GM19193 (cell line): ENCODE results near the gene CAPN5.

Experiments
- POLR2A ChIP-seq: IDR thresholded peaks from 4 replicates; pipeline ENCODE4 v1.6.1; 2011; ENCODE audit not compliant: insufficient read depth, insufficient read length; ENCODE audit errors: extremely low read depth

The CAPN5 gene

DNA sequence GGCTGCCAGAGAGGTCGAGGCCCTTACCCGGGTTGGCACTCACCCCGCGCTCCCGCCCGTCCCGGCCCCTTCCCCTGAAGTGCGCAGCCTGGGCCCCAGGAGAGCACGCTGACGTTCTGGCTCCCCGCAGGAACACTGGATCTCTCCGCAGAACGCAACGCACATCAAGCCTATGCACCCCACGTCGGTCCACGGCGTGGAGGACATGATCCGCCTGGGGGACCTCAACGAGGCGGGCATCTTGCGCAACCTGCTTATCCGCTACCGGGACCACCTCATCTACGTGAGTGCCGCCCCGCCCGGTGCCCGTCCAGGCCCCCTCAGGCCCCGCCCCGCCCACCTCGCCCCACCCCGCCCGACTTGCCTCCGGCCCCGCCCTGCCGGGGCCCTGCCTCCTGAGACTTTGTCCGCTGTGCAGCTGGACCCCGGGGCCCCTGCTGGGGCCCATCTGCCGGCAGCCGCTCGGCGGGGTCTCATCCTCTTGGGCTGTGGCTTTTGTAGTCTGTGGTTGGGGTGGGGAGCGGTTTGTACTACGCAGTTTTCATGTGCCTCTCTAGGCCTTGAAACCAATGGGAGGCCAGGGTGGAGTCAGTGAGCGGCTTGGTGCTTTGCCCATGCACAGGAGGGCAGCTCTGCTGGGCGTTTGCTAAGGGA, 81.0 kb downstream of the CAPN5 start:
- TF ChIP-seq POLR2A = no peak

DNA sequence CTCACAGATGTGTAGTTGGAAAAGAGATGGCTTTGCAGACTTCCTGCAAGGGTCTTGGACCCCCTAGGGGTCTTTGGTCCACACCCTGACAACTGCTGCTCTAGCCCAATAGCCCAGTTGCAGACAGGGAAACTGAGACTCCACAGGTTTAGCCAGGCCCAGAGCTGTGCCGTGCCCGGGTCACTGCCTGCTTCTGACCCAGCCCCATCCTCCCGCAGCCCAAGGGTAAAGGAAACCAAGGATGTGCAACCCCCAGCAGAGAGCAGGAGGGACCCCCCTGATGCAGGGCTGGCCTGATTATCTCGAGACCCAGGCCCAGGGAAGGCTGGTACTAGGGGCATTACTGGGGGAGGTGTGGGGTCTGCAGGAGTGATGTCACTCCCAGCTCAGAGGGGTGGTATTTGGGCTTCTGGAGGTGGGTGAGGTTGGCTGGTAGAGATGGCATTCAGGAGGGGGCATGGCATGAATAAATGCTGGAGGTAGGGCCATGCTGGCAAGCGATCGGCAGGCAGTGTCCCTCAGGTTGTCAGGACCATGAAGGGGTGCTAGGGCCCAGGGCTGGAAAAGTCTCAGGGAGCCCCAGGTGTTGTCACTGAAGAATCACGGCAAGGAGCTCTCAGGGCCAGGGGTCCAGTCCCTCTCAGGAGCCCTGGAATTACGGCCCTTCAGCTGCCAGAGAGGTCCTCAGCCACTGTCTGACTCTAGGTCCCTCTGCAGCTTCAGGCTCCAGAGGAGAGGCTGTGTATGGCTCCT, 82.4 kb downstream of the CAPN5 start:
- no peak for TF ChIP-seq POLR2A

DNA sequence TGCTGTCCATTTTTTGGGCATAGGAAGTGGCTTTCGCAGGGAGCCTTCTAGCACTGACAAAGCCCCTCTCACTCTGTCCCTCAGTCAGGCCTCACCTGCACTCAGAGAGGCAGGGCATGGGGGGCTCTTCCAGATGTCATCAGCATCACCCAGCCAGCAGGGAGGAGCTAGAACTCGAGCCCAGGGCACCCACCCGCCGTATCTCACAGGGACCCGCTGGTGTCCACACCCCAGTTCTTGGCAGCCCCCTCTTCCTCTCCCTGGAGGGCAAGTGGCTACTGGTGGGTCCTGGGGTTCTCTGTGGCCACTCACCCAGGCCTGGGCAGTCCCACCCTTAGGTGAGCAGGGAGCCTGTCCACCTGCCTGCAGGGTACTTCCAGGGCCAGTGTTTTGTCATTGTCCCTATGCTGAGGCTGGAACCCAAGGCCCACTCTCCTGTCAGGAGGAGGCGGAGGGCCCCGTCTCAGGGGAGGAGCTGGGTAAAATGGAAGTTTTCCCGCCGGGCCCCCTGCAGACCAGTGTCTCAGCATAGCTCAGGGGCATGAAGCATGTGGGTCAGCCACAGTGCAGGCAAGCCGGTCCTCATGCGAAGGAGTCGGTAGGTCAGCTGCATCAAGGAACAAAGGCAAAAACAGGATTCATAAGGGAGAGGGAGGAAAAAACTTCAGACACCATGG, 83.1 kb downstream of the CAPN5 start:
- no peak for TF ChIP-seq POLR2A

DNA sequence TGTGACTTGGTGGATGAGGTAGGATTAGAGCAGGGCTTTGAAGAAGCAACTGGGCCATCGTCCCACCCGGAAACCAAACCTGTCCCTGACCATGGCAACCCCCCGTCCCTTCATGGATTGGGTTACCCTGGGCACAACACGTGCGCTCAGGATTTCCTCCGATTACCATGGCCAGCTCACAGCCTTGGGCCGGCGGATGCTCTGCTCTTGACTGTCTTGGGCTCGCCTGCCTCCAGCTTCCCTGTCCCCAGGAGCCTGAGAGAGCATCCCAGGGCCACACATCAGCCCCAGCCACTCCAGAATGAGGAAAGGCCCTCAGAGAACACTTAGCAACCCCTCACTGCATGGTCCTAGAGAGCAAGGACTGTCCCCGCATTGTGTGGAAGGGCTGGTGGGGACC, 84.1 kb downstream of the CAPN5 start:
- TF ChIP-seq POLR2A = no peak

DNA sequence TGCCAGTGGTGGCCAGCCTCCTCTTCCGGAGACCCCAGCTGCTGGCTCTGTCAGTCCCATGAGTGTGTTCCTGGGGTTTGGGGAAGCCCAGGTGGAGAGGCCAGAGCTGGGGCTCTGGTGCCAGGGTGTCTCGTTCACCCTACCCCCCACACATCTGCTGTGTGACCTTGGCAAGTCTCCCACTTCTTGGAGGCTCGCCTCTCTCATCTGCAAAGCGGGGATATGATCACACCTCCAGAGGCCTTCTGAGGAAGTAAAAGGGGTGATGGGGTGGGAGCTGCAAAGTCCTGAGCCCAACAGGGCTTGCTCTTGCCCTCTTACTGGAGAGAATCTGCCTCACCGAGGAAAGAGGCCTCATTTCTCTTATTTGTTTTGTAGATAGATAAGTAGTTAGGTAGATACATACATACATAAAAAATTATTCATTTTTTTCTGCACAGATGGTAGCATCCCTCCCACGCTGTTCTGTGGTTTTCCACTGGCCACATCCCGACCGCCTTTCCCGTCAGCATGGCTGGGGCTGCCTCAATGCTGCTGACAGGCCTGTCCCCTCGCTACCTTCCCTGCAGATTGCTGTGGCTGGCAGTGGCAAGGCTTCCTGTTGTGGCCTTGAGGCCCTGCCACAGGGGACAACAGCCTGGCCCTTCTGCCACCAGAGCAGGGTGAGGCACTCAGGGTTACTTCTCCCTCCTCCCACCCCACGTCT, 85.2 kb downstream of the CAPN5 start:
- TF ChIP-seq POLR2A = no peak

DNA sequence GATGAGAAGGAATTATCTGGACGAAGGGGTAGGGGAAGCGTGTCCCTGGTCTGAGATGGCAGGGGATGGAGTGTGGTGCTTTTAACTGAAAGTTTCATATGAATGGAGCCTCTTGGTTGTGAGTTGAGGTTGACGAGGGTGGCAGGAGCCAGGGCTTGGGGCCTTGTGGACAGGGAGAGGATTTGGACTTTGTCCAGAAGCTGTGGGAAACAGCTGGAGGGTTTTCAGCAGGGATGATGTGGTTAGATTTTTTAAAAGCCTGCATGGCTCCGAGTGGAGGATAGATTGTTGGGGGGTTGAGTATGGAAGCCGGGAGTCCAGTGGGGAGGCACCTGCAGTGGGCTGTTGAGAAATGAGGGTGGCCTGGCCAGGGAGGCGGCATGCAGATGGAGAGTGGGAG, 86.1 kb downstream of the CAPN5 start:
- TF ChIP-seq POLR2A = no peak

DNA sequence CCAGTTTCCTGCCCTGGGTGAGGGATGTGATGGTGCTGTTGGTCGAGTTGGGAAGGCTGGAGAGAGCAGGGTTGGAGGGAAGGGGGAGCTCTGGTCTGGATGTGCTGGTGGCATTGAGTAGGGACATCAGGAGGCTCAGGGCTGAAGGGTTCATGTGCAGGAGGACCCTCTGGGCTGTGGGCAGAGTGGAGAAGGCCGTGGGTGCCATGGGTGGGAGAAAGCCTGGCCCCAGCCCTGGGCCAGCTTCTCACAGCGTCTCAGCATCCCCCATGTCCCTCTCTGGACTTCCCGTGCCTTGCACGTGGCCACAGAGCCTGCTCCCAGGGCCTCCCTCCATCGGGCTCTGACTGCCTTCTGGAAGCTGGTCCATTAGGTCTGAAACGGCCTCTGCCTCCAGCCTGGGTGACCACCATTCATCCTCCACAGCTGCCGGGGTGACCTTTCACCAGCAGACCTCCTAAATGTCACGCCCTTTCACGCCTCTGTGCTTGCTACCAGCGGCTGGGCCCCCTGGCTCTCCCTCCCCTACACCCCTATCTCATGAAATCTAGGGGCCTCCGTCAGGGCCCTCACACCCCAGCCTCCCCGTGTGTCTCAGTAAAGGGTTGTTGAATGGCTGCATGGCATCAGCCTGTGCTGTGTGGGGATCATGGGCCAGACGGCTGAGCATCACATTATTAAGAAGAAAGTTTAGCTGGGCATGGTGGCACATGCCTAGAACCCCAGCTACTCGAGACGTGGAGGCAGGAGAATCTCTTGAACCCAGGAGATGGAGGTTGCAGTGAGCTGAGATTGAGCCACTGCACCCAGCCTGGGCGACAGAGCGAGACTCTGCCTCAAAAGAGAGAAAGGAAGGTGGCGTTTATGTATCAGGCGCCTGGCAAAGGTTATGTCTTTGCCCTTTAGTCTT, 86.8 kb downstream of the CAPN5 start:
- TF ChIP-seq POLR2A = no peak

DNA sequence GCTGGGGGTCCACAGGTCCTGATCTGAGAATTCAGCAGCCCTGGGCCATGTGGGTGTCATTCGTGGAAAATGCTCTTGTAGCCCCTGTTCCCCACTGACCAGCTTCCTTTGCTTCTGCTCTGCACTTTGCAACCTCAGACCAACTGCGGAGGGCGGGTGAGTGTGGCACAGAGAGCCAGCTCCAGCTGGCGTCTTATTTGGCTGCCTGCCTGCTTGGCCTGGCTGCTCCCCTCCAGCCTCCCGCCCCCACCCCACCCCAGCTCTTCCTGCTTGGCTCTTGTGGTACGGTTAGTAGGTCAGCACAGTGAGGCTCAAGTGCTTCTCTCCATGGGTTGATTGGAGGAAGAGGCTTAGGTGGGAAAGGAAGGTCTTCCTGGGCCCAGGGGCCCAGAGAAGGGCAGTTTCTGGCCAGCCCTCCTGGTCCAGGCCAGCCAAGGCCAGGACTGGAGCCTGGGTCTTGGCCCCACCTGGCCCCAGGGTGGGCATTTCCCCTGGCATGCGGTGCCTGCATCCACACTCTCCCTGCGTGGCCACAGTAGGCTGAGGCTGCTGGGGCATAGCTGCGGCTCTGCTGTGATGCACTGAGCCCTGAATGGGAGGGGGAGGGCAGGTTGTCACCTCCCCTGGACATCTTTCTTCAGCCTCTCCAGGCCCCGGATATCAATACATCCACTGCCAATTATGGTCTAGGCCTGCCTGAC, 87.8 kb downstream of the CAPN5 start:
- TF ChIP-seq POLR2A = no peak

DNA sequence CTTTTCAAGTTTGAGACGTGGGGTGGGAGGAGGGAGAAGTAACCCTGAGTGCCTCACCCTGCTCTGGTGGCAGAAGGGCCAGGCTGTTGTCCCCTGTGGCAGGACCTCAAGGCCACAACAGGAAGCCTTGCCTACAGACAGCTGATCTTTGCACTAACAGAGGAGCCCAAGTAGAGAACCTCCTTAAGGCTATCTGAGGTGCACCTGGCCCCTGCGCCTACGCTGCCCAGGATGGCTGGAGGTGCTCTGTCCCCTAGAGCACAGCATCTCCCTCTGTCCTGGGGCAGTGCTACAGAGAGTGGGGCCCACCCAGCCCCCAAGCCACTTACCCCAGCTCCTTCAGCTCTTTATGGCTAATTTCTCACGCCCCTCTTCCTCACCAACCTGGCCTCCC, 88.3 kb downstream of the CAPN5 start:
- TF ChIP-seq POLR2A = no peak

DNA sequence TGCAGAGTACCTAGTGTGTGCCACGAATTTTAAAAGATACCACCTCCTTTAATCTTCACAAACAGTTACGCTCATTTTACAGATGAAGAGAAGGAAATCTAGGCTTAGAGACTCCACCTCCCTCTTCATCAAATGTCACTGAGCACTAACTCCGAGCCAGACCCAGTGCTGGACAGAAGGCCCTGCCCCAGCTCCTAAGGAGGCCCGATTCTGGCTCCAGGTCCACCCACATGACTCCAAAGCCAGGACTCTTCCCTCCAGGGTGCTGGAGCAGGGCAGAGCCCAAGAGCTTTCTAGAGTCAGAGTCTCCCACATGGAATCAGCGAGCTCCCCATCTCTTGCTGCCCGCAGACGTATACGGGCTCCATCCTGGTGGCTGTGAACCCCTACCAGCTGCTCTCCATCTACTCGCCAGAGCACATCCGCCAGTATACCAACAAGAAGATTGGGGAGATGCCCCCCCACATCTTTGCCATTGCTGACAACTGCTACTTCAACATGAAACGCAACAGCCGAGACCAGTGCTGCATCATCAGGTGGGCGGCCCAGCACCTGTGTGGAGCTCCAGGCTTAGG, 88.9 kb downstream of the CAPN5 start:
- TF ChIP-seq POLR2A = no peak

DNA sequence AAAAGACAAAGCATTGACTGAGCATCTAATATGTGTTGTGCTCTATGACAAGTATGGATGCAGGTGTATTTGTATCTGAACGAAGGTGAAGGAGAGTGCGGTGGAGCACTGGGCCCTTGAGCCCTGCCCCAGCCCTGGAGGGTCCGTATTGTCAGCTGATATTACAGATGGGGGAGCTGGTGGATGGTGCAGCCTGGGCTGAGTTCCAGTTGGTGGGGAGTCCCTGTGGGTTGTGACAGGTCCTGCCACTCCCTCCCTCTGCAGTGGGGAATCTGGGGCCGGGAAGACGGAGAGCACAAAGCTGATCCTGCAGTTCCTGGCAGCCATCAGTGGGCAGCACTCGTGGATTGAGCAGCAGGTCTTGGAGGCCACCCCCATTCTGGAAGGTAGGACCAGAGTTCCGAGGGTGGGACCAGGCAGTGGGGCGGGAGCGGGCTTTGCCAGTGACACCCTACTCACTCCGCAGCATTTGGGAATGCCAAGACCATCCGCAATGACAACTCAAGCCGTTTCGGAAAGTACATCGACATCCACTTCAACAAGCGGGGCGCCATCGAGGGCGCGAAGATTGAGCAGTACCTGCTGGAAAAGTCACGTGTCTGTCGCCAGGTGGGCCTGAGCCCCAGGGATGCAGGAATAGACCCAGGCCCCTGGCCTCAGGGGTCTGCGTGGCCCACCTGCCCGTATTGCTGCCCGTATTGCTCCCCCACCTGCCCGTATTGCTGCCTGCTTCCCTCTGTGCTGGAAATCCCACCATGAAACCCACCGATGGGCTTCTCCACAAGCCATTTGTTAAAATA, 89.8 kb downstream of the CAPN5 start:
- TF ChIP-seq POLR2A = no peak

DNA sequence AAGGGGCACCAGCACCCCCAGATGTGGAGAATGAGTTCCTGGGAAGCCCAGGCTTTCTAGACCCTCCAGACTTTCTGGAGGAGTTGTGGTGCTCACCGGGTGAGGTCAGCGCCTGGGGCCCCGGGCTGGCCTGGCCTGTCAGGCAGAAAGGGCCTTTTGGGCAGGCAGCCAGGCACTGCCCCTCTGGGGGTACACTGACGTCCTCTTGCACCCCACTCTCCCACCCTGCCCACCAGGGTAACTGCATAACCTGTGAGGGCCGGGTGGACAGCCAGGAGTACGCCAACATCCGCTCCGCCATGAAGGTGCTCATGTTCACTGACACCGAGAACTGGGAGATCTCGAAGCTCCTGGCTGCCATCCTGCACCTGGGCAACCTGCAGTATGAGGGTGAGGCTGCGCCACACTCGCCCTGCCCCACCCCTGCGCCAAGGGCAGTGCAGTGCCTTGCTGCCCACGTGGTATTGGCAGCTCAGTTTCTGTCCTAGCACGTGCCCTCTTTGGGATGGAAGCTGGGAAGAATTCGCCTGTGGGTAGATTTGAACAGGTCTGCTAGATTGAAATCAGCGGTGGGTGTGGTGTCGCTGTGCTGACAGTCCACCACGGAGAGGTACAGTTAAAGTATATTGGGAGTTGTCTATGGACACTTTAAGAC, 91.4 kb downstream of the CAPN5 start:
- TF ChIP-seq POLR2A = no peak
